ENCODE results near the gene ELMO1. TPM values are rescaled to one million over a fixed set of nuclear protein-coding genes. Genes with fewer than 3 reads are reported as not detected.

Gene ELMO1
- total RNA-seq, 1 experiment from 2014 or later: 1.1 TPM

DNA sequence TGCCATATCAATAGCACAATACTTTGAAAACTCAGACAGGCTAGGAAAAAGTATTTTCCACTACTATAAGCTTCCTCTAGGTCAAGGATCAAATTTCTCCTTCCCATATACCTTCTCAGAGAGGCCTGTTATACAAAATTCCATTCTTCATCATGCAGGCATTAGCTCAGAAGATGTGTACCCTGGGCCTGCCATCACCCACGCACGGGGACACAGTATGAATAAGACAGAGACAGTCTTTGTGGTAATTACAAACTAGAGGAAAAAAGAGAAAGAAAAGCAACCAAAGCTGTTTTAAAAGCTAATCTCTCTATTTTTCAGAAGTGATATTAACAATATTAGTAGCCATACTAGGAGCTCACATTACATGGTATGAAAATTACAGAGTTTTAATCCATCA lies 487.6 kb downstream of the ELMO1 start:
- ATAC-seq: no peak
- Histone ChIP-seq H3K9ac (ENCODE audit: low read length) (no peak overlapping the region), H4K20me1 (ENCODE audit: insufficient read depth) (no peaks in the 10 kb centered on the region), H3K4me1 (ENCODE audit: control insufficient read depth in 1 of 2, insufficient read depth in 2 of 2, low read length in 2 of 2) (peaks cover 0 to 12% of the 10 kb centered on the region in 2 experiments; a peak in 2 of 4 replicates), H3K27ac (ENCODE audit: low read depth, low read length) (no peak overlapping the region), H3K4me2 (ENCODE audit: low read length) (no peak overlapping the region), H3K27me3 (ENCODE audit: insufficient read depth, low read length) (no peaks in the 10 kb centered on the region), H3K4me3 (replicated peaks in 1 of 2; ENCODE audit: low read depth in 1 of 2, low read length in 2 of 2) (no peak overlapping the region), H3K79me2 (ENCODE audit: insufficient read depth, low read length) (no peaks in the 10 kb centered on the region), H3K9me3 (ENCODE audit: control insufficient read depth in 1 of 2, insufficient read depth in 1 of 2, low read depth in 1 of 2, low read length in 2 of 2) (no peaks in the 10 kb centered on the region), H2AFZ (ENCODE audit: low read depth, low read length, poor library complexity, severe bottlenecking) (no peak overlapping the region), H3K36me3 (ENCODE audit: control insufficient read depth in 1 of 2, insufficient read depth in 2 of 2, low read length in 2 of 2) (no peaks in the 10 kb centered on the region), H3K9me2 (ENCODE audit: insufficient read depth) (no peaks in the 10 kb centered on the region)
- RAD21 ChIA-PET (ENCODE audit: low non-redundant PET in 1 of 2, low total read pairs in 2 of 2, uncharacterized antibody in 2 of 2, unreplicated experiment in 2 of 2): no interaction called here
- DNase-seq (ENCODE audit: low read depth, low spot score): no peak
- CTCF ChIA-PET: interaction anchor here (1.7 kb wide), 1 partner anchor 221 kb away, joined by 6 read pairs; no protein-coding TSS in a partner anchor
- intact Hi-C loops (cut with micrococcal nuclease): loop anchor here (10.0 kb wide), 1 partner anchor 296 kb away; no protein-coding TSS in a partner anchor
- TF ChIP-seq CBX3 (IDR thresholded peaks at IDR 0.05; ENCODE audit: low read depth) (no peak), EZH2 (IDR thresholded peaks at IDR 0.05) (no peak), SRF (IDR thresholded peaks at IDR 0.05; ENCODE audit: low read depth) (no peak), ZBTB33 (IDR thresholded peaks at IDR 0.05; ENCODE audit: extremely low read depth, insufficient replicate concordance, low read length) (no peak), ELF1 (IDR thresholded peaks at IDR 0.05; ENCODE audit: borderline replicate concordance, low read depth) (no peak), EZH2phosphoT487 (IDR thresholded peaks at IDR 0.05; ENCODE audit: borderline replicate concordance) (no peak), SP1 (IDR thresholded peaks at IDR 0.05; ENCODE audit: low read depth) (no peak), JUND (IDR thresholded peaks at IDR 0.05) (no peak), RAD21 (IDR thresholded peaks at IDR 0.05; ENCODE audit: low read depth) (no peak), CEBPB (IDR thresholded peaks at IDR 0.05; ENCODE audit: low read depth) (no peak)
- TF ChIP-seq, protein P1, sequence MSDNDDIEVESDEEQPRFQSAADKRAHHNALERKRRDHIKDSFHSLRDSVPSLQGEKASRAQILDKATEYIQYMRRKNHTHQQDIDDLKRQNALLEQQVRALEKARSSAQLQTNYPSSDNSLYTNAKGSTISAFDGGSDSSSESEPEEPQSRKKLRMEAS (IDR thresholded peaks at IDR 0.05): no peak
- no TSS peak for BruUV-seq (replicated peaks)
- POLR2A ChIA-PET: no interaction called here
